Suprapubic skin (tissue), 3 donors: ENCODE data around the gene SDHA.

Source experiments
- CTCF ChIP-seq, 2 donors: fragments of 200-600 bp in 1 of 2; fragments of 450-650 bp in 1 of 2; sonication (generic) in 1 of 2; IDR thresholded peaks; one replicate each; pipeline ENCODE4 v1.5.1; 2016 to 2019; ENCODE audit warnings: antibody characterized with exemption in 2 of 2, mild to moderate bottlenecking in 1 of 2, moderate library complexity in 1 of 2
- POLR2A ChIP-seq, 2 donors: fragments of 450-650 bp; IDR thresholded peaks; one replicate each; pipeline ENCODE4 v1.6.1; 2017; ENCODE audit warnings: antibody characterized with exemption in 2 of 2, mild to moderate bottlenecking in 2 of 2, moderate library complexity in 2 of 2

- no peak for TF ChIP-seq POLR2A (IDR thresholded peaks at IDR 0.05)
- no peak for TF ChIP-seq CTCF (IDR thresholded peaks at IDR 0.05)
Measured at GRCh38 chr5:252546-252945, 34.4 kb downstream of the SDHA start.
